IPS-15b (cell line): ENCODE results near the gene HLA-C.
"Not testable (repeated sequence)": the region's sequence is repeated elsewhere in the genome, so short reads cannot be mapped to it uniquely, and the experiment has no call there.

Experiments used
- H3K27me3 ChIP-seq: one replicate; pipeline ENCODE4 v1.6.1; 2013; ENCODE audit warnings: low read length; ENCODE audit not compliant: control insufficient read depth, insufficient read depth
- H3K36me3 ChIP-seq: one replicate; pipeline ENCODE4 v1.6.1; 2013; ENCODE audit warnings: low read length; ENCODE audit not compliant: control insufficient read depth, insufficient read depth
- H3K4me1 ChIP-seq: one replicate; pipeline ENCODE4 v1.6.1; 2013; ENCODE audit warnings: mild to moderate bottlenecking, low read length; ENCODE audit not compliant: control insufficient read depth, insufficient read depth
- H3K4me3 ChIP-seq: one replicate; pipeline ENCODE4 v1.5.1; 2013; ENCODE audit warnings: low read depth, low read length
- H3K9ac ChIP-seq: one replicate; pipeline ENCODE4 v1.6.1; 2013; ENCODE audit warnings: low read depth, mild to moderate bottlenecking, low read length
- H3K9me3 ChIP-seq: one replicate; pipeline ENCODE4 v1.6.1; 2013; ENCODE audit warnings: mild to moderate bottlenecking, low read length; ENCODE audit not compliant: control insufficient read depth, insufficient read depth

The HLA-C gene

DNA sequence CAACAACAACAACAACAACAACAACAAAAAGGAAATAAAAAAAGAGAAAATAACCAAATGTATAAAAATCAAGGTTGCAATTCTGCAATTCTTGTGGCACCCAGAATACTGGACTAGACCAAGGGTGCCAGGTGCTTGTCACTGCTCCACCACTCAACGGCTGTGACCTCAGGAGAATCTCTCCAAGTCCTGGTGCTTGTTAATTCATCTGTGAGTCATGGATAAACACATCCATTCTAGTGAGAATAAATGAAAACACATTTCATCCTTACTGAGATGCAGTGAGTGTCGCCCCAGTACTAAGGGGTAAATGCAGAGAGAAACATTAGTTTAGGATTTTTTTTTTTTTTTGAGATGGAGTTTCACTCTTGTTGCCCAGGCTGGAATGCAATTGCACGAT, 32.0 kb downstream of the HLA-C start:
- Histone ChIP-seq H3K9ac (no peak overlapping the region), H3K36me3 (no peaks in the 10 kb centered on the region), H3K4me1 (no peaks in the 10 kb centered on the region), H3K27me3 (peaks cover 2% of the 10 kb centered on the region), H3K9me3 (no peaks in the 10 kb centered on the region), H3K4me3 (no peak overlapping the region)

DNA sequence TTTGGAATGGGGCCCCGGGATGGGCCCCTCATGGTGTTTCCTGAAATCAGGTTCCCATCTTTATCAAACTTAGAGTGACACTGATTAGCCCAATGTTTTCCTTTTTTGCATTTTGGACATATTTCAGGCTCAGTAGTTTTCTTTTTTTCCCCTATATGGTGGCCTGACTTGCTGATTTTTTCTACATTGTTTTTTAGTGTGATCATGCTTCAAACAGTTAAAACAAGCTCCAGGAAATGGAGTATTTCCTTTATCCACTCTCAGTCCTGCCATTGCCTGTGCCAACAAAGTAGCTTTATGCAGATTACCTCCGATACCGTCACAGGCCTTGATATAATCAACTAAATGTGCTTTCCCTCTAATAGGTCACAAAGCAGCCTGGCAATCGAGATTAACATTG, 37.8 kb downstream of the HLA-C start:
- not testable (repeated sequence) for H3K27me3 ChIP-seq, H3K9ac ChIP-seq, H3K9me3 ChIP-seq

DNA sequence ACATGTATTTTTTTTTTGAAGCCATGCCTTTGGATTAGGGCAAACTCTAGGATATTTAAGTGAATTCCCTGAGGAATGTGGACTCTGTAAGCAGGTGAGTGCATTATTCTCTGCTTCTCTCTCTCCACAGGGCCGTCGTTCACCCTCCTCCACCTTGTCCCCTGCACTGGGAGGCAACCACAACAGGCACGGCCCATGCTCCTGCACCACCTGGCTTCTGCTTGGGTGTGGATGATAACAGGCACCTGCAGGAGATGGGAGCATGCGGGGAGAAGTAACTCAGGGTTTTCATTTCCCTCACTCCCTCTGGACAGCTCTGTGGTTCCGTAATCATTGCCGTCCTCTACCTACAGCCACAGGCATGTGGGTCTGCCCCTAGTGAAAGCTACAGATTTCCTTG, 43.4 kb downstream of the HLA-C start:
- H3K4me3 ChIP-seq = no peak overlapping the region
- no peak overlapping the region for H3K9ac ChIP-seq
- no peaks in the 10 kb centered on the region for H3K4me1 ChIP-seq
- H3K36me3 ChIP-seq = no peaks in the 10 kb centered on the region
- H3K9me3 ChIP-seq = no peaks in the 10 kb centered on the region
- no peaks in the 10 kb centered on the region for H3K27me3 ChIP-seq

More for the DNA sequence above, 37.8 kb downstream of the HLA-C start:
- not testable (repeated sequence) for H3K4me1 ChIP-seq, H3K36me3 ChIP-seq, H3K4me3 ChIP-seq

DNA sequence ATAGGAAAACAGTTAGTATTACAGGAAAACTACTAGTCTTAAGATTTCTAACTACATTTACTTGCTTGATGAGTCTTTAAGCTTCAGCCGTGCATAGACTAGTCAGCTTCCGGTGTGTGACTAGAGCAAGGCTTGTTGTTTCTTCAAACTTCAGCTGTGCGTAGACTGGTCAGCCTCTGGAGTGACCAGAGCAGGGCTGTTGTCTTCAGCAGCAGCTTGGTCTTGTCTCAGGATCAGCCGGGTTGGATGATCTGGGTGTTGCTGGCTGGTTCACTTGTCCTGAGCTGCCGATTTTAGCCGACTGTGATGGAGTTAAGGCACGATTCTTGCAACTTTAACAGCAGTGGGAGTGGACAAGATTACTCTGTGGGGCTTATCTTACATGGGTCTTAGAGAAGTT, 44.7 kb downstream of the HLA-C start:
- H3K9me3 ChIP-seq = no peaks in the 10 kb centered on the region
- H3K9ac ChIP-seq = no peak overlapping the region
- no peaks in the 10 kb centered on the region for H3K4me1 ChIP-seq
- H3K36me3 ChIP-seq = no peaks in the 10 kb centered on the region
- no peak overlapping the region for H3K4me3 ChIP-seq
- no peaks in the 10 kb centered on the region for H3K27me3 ChIP-seq

DNA sequence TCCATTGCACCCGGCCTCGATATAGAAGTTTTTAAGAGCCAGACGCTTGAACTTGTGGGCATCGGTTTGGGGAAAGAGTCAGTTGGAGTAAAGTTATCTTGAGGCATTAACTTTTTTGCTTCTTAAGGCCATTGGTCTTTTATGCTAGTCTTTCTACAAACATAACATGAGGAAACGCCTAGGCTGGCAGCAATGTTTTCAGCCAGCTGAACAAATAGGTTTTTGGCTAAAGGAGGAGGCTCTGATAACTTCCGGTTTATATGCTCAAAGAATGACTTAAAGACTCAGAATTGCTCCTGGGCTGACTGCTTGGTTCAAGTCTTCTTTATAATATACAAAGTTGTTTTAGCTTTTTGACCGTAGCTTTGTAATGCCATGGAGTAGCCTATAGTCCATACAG, 46.2 kb downstream of the HLA-C start:
- Histone ChIP-seq H3K4me1 (no peaks in the 10 kb centered on the region), H3K9ac (no peak overlapping the region), H3K9me3 (no peaks in the 10 kb centered on the region), H3K36me3 (no peaks in the 10 kb centered on the region), H3K27me3 (no peaks in the 10 kb centered on the region), H3K4me3 (no peak overlapping the region)

DNA sequence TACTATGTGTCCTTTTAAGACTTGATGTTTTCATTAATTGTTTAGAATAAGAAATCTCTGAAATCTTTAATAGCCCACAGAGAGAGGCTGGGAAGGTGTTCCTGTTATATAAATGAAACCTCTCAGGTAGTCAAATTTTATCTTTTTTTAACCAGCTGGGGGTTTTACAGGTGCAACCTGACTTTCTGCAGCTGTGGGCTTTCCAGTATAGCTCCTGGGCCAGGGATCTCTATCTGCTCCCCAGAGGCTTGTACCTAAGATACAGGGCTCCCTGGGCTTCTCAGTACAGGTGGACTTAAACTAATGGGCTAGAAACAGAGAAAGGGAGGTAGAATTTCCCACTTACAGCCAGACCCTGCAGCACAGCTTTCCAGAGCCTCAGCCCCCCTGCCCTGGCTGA, 49.4 kb downstream of the HLA-C start:
- no peak overlapping the region for H3K9ac ChIP-seq
- H3K36me3 ChIP-seq = no peaks in the 10 kb centered on the region
- H3K4me3 ChIP-seq = no peak overlapping the region
- no peaks in the 10 kb centered on the region for H3K27me3 ChIP-seq
- H3K9me3 ChIP-seq = no peaks in the 10 kb centered on the region
- no peaks in the 10 kb centered on the region for H3K4me1 ChIP-seq
